Endothelial cell (in vitro differentiated cells): ENCODE data around the gene LRFN2. TPM values are rescaled to one million over a fixed set of nuclear protein-coding genes. Genes with fewer than 3 reads are reported as not detected.

Experiments
- DNase-seq: peaks from one replicate; pipeline ENCODE4 v3.0.0; 2021; ENCODE audit warnings: low spot score
- H3K27ac Mint-ChIP-seq: one replicate; pipeline ENCODE4 v1.8.0; 2021; ENCODE audit warnings: mixed read lengths, inconsistent platforms; ENCODE audit not compliant: unreplicated experiment
- H3K27me3 Mint-ChIP-seq: one replicate; pipeline ENCODE4 v1.8.0; 2021; ENCODE audit warnings: mild to moderate bottlenecking, moderate library complexity, mixed read lengths, inconsistent platforms; ENCODE audit not compliant: unreplicated experiment
- H3K36me3 Mint-ChIP-seq: one replicate; pipeline ENCODE4 v1.8.0; 2021; ENCODE audit warnings: mild to moderate bottlenecking, low read depth, mixed read lengths, inconsistent platforms; ENCODE audit not compliant: unreplicated experiment
- H3K4me1 Mint-ChIP-seq: one replicate; pipeline ENCODE4 v1.8.0; 2021; ENCODE audit warnings: mild to moderate bottlenecking, mixed read lengths, inconsistent platforms; ENCODE audit not compliant: unreplicated experiment
- H3K4me3 Mint-ChIP-seq: one replicate; pipeline ENCODE4 v1.8.0; 2021; ENCODE audit warnings: mild to moderate bottlenecking, mixed read lengths, inconsistent platforms; ENCODE audit not compliant: unreplicated experiment
- H3K9me3 Mint-ChIP-seq: one replicate; pipeline ENCODE4 v1.8.0; 2021; ENCODE audit warnings: mixed read lengths, inconsistent platforms; ENCODE audit not compliant: unreplicated experiment
- CTCF ChIP-seq: fragments of 200-600 bp; sonication (generic); IDR thresholded peaks from one replicate; pipeline ENCODE4 v1.5.0; 2021; ENCODE audit warnings: antibody characterized with exemption; ENCODE audit not compliant: unreplicated experiment
- total RNA-seq: library from RNA; stranded (reverse); fragmentation: NEBNext Ultra II Directional; extraction: Animal tissue kit (Norgen Biotek cat#: 25700); gene quantifications from one replicate; pipeline ENCODE4 v1.2.1, GENCODE V29; 2021; ENCODE audit not compliant: unreplicated experiment

LRFN2 gene
- total RNA-seq, 1 donor from 2014 or later, result 0.59 TPM

DNA sequence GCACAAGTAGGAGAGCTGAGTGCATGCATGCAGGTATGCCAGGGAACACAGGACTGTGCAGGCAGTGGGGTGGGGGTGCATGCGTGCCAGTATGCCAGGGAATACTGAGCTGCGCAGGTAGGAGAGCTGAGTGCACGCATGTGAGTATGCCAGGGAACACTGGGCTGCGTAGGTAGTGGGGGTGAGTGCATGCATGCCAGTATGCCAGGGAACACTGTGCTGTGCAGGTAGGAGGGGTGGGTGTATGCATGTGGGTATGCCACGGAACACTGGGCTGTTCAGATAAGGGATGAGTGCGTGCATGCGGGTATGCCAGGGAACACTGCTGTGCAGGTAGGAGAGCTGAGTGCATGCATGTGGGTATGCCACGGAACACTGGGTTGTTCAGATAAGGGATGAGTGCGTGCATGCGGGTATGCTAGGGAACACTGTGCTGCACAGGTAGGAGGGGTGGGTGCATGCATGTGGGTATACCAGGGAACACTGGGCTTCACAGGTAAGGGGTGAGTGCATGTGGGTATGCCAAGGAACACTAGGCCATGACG, 77.4 kb downstream of the LRFN2 start:
- Mint-ChIP-seq H3K27me3 (peaks cover 2% of the 10 kb centered on the region), H3K27ac (no peak overlapping the region), H3K4me3 (no peak overlapping the region), H3K9me3 (no peaks in the 10 kb centered on the region), H3K4me1 (peaks cover 15% of the 10 kb centered on the region), H3K36me3 (no peaks in the 10 kb centered on the region)
- no peak for DNase-seq
- TF ChIP-seq CTCF, result no peak

GRCh38 chr6:40509086-40509485, 78.1 kb downstream of the LRFN2 start:
- H3K4me3 Mint-ChIP-seq, result no peak overlapping the region
- no peak for DNase-seq
- no peaks in the 10 kb centered on the region for H3K9me3 Mint-ChIP-seq
- peaks cover 2% of the 10 kb centered on the region for H3K27me3 Mint-ChIP-seq
- H3K4me1 Mint-ChIP-seq, result peaks cover 15% of the 10 kb centered on the region
- H3K36me3 Mint-ChIP-seq, result no peaks in the 10 kb centered on the region
- H3K27ac Mint-ChIP-seq, result no peak overlapping the region
- no peak for TF ChIP-seq CTCF

DNA sequence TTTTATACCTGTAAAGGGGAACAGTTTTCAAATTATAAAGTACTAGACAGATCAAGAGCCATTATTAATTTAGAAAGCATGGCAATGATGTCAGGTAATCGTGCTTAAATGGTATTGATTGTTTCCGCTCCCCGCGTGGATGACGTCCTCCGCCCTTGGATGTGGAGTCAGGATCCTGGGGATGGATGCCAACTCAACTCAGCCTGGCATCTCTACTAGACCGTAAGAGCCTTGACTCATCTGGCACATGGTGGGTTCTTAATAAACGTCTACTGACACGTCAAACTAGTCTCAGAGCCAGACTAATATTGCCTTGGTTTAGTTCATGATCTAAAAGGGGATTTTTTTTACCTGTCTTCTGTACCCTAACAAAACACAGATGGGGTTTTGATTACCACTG, 80.2 kb downstream of the LRFN2 start:
- H3K4me3 Mint-ChIP-seq, result no peak overlapping the region
- H3K27me3 Mint-ChIP-seq, result peaks cover 4% of the 10 kb centered on the region
- H3K27ac Mint-ChIP-seq, result no peak overlapping the region
- H3K36me3 Mint-ChIP-seq, result no peaks in the 10 kb centered on the region
- peaks cover 15% of the 10 kb centered on the region for H3K4me1 Mint-ChIP-seq
- TF ChIP-seq CTCF, result no peak
- no peak for DNase-seq
- no peaks in the 10 kb centered on the region for H3K9me3 Mint-ChIP-seq

- peaks cover 4% of the 10 kb centered on the region for H3K27me3 Mint-ChIP-seq
- no peak for TF ChIP-seq CTCF
- DNase-seq, result no peak
- no peak overlapping the region for H3K27ac Mint-ChIP-seq
- no peaks in the 10 kb centered on the region for H3K9me3 Mint-ChIP-seq
- H3K4me3 Mint-ChIP-seq, result no peak overlapping the region
- H3K4me1 Mint-ChIP-seq, result peaks cover 2% of the 10 kb centered on the region
- H3K36me3 Mint-ChIP-seq, result no peaks in the 10 kb centered on the region
These were observed 81.9 kb downstream of the LRFN2 start for GRCh38 chr6:40505191-40505810.

- no peak overlapping the region for H3K27ac Mint-ChIP-seq
- no peak for TF ChIP-seq CTCF
- no peak overlapping the region for H3K4me3 Mint-ChIP-seq
- no peaks in the 10 kb centered on the region for H3K4me1 Mint-ChIP-seq
- H3K9me3 Mint-ChIP-seq, result no peaks in the 10 kb centered on the region
- peaks cover 1% of the 10 kb centered on the region for H3K27me3 Mint-ChIP-seq
- H3K36me3 Mint-ChIP-seq, result no peaks in the 10 kb centered on the region
- DNase-seq, result no peak
These were observed 82.9 kb downstream of the LRFN2 start for GRCh38 chr6:40504274-40504673.
